HFF-Myc (cell line): Measurements from ENCODE around the gene PRODH.
"Not testable (repeated sequence)": the region's sequence is repeated elsewhere in the genome, so short reads cannot be mapped to it uniquely, and the experiment has no call there.

ENCODE experiments used
- DNase-seq: peaks from one replicate; pipeline ENCODE4 v3.0.0-alpha.2; 2011; ENCODE audit warnings: low read depth; ENCODE audit errors: extremely low read depth
- H3K4me3 ChIP-seq: replicated peaks from 2 replicates; pipeline ENCODE4 v1.5.1; 2011; ENCODE audit warnings: low read depth, mild to moderate bottlenecking, control low read depth, low read length
- TF ChIP-seq, protein P1 (sequence below): IDR thresholded peaks from 2 replicates; pipeline ENCODE4 v1.5.1; 2012; ENCODE audit warnings: mild to moderate bottlenecking, low read depth, low read length, control low read depth; ENCODE audit errors: missing control alignments

PRODH gene

DNA sequence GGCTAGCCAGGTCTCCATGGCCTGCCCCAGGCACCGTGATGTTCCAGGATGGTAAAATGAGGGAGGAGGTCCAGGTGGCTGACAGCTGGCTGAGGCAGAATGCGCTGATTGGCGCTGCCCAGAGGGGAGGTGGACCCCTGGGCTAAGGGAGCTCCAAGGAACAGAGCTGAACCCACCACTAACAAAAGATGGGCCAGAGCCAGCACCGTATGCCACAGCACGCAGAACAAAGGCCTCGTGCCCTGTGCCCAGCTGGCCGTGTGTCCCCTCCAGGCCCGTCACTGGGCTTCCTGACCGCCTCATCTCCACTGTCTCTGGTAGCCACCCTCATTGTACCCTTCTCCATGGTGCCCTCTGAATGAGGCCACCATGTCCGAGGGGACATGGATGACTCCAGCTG is 19.6 kb upstream of the PRODH start:
- H3K4me3 ChIP-seq = no peak overlapping the region
- TF ChIP-seq, protein P1, sequence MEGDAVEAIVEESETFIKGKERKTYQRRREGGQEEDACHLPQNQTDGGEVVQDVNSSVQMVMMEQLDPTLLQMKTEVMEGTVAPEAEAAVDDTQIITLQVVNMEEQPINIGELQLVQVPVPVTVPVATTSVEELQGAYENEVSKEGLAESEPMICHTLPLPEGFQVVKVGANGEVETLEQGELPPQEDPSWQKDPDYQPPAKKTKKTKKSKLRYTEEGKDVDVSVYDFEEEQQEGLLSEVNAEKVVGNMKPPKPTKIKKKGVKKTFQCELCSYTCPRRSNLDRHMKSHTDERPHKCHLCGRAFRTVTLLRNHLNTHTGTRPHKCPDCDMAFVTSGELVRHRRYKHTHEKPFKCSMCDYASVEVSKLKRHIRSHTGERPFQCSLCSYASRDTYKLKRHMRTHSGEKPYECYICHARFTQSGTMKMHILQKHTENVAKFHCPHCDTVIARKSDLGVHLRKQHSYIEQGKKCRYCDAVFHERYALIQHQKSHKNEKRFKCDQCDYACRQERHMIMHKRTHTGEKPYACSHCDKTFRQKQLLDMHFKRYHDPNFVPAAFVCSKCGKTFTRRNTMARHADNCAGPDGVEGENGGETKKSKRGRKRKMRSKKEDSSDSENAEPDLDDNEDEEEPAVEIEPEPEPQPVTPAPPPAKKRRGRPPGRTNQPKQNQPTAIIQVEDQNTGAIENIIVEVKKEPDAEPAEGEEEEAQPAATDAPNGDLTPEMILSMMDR = no peak
- no peak for DNase-seq

DNA sequence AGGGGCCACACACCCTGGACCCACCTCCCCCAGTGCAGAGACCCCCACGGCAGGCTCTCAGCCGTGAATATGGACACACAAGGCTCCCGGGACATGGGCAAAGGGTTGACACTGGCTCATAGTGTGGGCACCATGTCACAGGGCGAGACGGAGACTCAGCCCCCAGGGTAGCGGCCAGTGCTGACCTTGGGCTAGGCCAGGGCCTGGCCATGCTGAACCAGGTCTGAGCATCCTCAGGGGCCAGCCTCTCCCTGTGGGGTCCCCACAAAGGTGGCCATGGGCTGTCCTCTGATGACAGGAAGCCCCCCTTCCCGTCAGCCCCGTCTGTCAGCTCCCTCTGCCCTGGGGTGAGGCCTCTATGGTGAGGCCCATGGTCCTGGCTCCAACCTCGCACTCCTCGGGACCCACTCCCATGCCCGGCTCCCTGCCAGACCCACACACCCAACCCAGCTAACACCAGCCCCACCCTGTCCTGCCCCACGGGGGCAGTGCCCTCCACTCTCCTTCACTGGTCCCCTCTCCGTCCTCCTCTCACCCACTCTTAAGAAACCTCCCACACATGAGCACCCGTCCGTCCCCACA is 19.0 kb upstream of the PRODH start:
- TF ChIP-seq, protein P1 = no peak
- no peak overlapping the region for H3K4me3 ChIP-seq
- no peak for DNase-seq

DNA sequence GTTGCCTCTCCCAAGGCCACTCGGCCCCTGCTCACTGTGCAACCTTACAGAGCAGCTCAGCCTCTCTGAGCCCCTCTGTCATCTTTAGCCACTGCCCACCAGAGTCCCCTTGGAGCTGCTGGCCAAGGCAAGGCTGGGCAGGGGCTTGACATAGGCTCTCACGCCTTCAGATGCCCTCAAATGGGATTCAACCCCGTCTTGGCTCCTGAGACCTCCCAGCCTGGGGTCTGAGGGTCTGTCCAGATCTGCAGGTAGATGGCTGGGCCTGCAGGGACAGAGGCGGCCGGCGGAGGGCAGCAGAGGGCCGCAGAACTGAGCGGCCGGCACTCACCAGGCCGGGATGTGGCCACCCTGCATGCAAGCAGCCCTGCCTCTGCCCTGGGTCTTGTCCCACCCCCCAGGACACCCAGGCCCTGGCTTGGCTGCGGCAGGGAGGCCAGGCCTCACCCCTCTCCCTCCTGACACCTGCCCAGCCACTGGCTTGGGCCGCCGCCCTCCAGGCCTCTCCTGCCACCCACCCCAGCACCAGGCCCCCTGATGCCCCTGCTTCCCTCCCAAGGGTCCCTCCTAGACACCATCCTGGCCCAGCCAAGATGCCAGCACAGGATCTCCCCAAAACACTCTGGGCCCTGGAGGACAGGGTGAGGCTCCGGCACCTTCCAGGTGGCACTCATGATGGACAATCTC is 18.4 kb upstream of the PRODH start:
- DNase-seq, H3K4me3 ChIP-seq: not testable (repeated sequence)
- TF ChIP-seq, protein P1 = peak; percentile 76

DNA sequence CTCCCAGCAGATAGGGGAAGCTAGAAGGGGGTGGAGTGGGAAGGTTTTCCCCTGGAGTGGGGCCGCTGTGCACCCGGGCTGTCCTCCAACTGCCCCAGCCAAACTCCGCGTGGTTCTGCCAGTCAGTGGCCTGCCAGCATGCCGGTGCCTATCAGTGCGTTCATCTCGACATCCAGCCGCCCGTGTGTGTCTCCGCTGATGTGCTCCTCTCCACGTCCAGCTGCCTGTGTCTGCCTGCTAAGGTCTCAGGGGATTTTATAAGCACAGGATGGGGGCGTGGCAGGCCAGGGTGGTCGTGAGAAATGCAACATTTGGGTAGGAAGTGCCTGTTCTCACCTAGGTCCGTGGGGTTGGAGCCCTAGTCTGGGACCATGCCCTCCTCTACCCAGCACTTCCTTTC is 17.0 kb upstream of the PRODH start:
- H3K4me3 ChIP-seq, DNase-seq: not testable (repeated sequence)

GRCh38 chr22:18952022-18952421 is 15.9 kb upstream of the PRODH start:
- no peak for DNase-seq
- no peak overlapping the region for H3K4me3 ChIP-seq
- TF ChIP-seq, protein P1 = no peak

- TF ChIP-seq, protein P1 = no peak
- no peak overlapping the region for H3K4me3 ChIP-seq
- no peak for DNase-seq
These were observed 14.0 kb upstream of the PRODH start for GRCh38 chr22:18950141-18950540.

DNA sequence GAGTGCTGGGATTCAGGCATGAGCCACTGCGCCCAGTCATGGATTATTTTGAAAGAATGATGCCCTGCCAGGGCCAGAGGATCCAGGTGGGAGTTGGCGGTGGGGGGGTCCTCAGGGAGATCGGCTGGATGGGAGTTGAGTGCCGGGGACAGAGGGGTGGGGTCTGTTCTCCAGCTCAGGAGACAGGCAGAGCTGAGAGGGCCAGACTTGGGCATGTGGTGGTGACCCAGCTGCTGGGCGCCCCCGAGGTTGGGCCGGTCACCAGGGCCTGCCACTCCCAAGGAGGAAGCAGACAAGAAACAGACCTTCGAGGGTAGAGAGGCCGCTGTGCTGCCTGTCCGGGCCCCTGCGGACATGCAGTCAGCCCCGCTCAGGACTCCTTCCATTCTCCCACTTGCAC is 11.8 kb upstream of the PRODH start:
- no peak for DNase-seq
- TF ChIP-seq, protein P1 = no peak
- no peak overlapping the region for H3K4me3 ChIP-seq

DNA sequence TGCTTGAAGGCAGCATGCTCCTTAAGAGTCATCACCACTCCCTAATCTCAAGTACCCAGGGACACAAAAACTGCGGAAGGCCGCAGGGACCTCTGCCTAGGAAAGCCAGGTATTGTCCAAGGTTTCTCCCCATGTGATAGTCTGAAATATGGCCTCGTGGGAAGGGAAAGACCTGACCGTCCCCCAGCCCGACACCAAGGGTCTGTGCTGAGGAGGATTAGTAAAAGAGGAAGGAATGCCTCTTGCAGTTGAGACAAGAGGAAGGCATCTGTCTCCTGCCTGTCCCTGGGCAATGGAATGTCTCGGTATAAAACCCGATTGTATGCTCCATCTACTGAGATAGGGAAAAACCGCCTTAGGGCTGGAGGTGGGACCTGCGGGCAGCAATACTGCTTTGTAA is 11.0 kb upstream of the PRODH start:
- DNase-seq, H3K4me3 ChIP-seq: not testable (repeated sequence)

- DNase-seq, H3K4me3 ChIP-seq: not testable (repeated sequence)
These were observed 2.6 kb upstream of the PRODH start for GRCh38 chr22:18938691-18939090.

DNA sequence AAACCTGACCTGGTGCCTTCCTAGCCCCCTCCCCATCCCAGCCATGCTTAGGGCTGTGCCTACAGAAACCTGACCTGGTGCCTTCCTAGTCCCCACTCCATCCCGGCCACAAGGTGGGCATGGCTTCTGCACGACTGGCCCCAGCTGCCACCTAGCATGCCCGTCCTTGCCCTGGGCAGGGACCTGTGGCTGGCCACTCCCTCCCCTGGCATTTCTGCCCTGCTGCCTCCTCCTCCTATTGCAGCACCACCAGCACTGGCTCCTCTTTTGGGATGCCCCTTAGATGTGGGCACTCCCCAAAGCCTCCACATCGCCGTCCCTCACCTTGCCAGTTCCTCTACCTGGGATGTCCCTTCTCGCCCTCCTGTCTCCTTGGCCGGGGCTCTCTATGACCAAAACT is 1.4 kb downstream of the PRODH start:
- not testable (repeated sequence) for DNase-seq

More for the DNA sequence above, 1.4 kb downstream of the PRODH start:
- not testable (repeated sequence) for H3K4me3 ChIP-seq
